ENCODE measurements around the gene NMU.
"Not testable (repeated sequence)": the region's sequence is repeated elsewhere in the genome, so short reads cannot be mapped to it uniquely, and the experiment has no call there.

Gene NMU

GRCh38 chr4:55618546-55619143, 17.5 kb downstream of the NMU start:
- DNase-seq: no peak

DNA sequence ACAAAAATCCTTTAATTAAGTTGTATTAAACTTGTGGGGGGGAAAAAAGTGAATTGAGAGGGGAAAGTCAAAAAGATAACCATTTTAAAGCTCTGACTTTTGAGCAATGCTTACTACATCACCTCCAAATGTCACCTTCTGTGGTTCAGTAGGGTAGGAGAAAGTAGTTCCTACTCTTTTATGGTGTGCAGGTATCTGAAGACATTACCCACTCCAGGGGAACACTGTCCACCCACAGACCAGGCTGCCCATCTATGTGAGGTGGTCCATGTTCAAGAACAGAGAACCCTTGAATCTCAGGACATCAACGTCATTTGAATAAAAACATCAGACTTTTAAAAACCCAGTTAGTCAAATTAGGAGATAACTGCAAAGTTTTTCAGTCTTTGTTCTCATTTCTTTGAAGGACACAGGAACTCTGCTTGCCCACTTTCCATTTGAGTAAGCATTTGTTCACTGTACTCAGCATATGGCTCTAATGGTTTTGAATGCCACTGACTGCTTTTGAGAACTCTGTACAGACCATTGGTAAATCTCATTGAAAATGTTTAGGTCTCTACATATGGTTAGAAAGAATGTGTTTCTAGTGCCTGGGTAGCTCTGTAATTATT, 18.4 kb downstream of the NMU start:
- no peak for DNase-seq

- DNase-seq: no peak
These were observed 21.1 kb downstream of the NMU start for GRCh38 chr4:55615008-55615407.

DNA sequence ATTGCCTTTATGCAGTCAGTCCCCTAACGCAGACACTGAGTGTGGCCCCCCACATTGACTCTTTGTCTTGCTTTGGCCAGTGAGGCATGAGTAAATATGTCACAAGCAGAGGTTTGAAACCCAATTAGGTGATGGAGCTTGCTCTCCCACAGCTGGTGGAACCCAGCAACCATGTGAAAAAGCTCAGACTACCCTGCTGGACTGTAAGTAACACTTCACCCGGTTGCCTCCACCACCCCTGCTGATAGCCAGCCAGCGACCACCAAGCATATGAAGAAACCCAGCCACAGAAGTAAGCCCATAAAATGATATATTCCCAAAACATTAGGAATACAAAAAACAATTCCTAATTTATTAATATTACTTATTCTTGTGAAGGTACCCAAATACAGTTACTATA, 22.5 kb downstream of the NMU start:
- no peak for DNase-seq

GRCh38 chr4:55612341-55612740, 23.8 kb downstream of the NMU start:
- DNase-seq: no peak

GRCh38 chr4:55611358-55612059, 24.6 kb downstream of the NMU start:
- no peak for DNase-seq

- DNase-seq: no peak
These were observed 25.7 kb downstream of the NMU start for GRCh38 chr4:55610381-55610780.

DNA sequence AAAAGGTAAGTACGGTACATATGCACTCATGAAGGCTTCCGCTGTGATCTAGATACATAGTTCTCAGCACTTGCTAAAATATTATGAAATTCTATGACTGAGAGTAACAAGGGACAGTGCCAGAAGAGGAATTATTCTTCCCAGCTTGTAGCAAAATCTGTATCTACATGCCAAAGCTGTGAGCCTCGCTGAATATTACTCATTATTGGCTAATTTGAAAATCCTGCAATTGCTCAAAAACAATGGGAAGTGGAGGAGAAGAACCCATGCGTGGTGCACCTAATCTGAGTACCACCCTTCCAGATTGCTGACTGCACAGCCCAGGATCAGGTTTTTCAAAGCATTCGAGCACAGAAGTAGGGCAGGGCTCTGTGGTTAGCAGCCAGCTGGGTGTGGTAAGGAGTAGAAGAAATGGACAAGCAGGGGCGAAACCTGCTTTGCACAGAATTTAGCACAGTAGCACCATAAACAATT, 26.7 kb downstream of the NMU start:
- no peak for DNase-seq

- DNase-seq: no peak
These were observed 27.5 kb downstream of the NMU start for GRCh38 chr4:55608591-55608990.

DNA sequence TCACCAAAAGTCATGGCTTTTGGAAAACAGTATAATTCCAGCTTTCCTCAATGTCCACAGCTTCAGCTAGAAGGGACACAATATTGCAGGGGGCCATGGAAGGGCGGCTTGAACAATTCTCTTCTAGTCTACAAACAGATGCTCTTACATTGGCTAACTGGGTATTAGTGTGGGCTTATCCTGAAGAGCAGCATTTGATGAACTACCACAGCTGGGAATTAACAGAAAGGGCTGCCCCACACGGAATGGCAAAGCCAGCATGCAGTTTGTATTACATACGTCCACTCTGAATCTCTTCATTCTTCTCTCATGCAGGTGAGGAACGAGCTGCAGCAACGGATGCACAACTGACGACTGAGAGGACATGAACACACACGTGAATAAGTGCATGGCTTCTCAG, 31.1 kb downstream of the NMU start:
- no peak for DNase-seq

DNA sequence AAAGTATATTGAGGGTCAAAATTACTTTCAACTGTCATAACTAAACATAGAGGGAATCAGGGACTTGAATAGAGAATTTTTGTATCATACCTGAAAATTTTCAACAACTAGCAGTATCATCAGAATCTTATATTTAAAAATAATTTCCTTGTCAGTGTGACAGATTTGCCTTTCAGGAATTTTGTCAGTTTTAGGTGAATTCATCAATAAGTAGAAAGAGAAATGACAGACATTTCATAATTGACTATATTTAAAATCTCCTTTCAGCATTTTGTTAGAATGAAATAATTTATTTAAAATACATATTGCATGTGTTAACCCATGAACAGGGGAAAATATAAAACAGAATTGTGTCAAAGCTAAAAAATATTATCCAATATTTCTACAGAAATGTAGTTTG, 35.5 kb downstream of the NMU start:
- no peak for DNase-seq

DNA sequence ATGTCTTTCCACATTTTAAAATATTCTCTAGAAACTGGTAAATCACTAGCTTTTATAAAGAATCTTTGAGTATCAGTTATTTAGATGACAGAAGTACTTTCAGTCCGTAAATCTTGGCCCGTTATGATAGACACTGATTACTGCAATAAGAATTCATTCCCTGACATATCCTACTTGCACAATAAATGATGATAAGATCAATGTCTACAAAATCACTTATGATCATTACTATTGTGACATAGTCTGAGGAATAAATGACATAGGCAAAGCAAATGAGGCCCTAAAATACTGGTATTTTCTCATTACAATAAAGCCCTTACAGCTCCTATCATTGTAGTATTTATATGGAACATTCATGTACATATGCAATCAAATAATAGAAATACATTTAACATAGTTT, 37.5 kb downstream of the NMU start:
- DNase-seq: no peak

DNA sequence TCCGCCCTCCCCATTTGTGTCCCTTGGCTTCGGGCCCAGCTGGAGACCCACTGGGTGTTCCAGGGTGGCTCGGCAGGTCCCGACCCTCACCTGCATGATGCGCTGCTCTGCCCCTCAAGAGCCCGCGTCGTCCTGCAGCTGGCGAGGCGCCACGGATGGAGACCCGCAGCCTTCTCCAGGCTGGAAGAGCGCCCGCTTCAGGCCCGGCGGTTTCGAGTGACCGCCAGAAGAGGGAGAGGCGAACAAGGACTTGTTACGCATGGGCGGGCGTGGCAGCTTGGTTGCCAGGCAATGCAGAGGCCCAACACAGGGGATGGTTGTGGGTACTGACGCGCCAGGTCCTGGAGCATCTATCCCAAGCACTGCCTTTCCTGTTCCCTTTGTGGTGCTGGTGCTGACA, 44.1 kb downstream of the NMU start, which contains the start of gene PDCL2:
PDCL2 (minus strand) TSS at position 232 of the 400 bp plus-strand sequence; CDS start at position 96, 136 bp downstream.
- DNase-seq: no peak

- DNase-seq: no peak
These were observed 47.9 kb downstream of the NMU start for GRCh38 chr4:55588160-55588559.

GRCh38 chr4:55582773-55583172, 53.3 kb downstream of the NMU start:
- DNase-seq: not testable (repeated sequence)

DNA sequence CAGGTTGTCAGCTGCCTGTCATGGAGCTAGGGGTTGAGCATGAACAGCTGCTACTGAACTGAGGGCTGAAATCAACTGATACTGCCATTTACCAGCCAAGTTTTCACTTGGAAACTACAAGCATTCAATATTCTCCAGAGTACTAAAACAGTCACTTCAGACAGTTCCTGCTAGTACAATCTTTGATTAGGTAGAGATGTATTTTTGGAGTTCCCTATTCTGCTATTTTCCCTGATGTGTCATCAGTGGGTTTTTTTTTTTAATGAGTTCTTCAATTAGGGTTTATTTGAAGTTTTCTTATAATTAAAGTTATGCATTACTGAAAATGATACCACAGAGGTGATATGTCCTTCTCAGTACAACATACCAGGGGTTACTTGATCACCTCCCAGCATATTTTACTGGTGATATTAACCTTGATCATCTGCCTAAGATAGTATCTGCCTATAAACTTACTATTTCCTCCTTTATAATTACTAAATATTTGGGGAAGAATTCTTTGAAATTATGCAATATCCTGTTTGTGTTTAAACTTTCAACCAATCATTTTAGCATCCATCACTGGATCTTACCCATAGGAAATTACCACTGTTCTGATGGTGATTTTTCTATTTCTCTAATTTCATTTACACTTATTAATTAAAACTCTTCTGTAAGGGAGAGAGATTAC, 57.6 kb downstream of the NMU start:
- no peak for DNase-seq

GRCh38 chr4:55575513-55575912, 60.6 kb downstream of the NMU start:
- DNase-seq: no peak

- no peak for DNase-seq
These were observed 61.8 kb downstream of the NMU start for GRCh38 chr4:55574252-55574651.

DNA sequence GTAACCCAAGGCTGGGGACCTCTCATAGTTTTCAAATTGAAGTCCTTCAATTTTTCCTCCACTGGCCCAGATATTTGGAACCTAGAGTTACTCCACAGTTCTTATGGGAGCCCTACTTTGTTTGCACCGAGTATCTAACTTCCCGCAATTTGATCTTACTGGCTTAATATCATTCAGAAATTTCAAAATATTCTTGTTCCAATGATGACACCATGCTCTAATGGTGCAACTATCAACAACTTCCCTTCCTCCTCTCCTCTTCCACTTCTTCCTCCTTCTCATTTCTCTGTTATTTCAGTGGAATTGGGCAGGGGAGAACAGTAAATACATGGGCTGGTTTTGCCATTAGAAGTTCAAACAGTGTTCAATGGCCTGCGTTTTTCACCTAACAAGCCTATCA, 64.3 kb downstream of the NMU start:
- DNase-seq: no peak

- DNase-seq: no peak
These were observed 67.1 kb downstream of the NMU start for GRCh38 chr4:55568905-55569504.

DNA sequence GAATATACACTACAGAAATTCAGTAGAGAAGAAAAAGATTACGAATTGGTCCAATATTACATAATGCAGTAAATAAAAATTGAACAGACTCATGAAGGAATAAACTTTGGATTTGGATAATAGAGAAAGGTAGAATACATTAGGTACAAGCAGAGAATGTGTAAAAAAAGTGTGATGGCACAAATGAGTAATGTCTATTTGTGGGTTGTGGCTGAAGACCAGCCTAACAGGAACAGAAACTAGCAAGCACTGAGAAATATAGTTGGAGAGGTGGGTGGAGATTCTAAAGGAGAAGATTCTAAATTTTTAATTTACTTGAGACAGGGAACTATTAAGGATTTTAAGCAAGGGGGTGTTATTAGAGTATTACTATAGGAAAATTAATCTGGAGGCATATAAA, 74.2 kb downstream of the NMU start:
- no peak for DNase-seq

DNA sequence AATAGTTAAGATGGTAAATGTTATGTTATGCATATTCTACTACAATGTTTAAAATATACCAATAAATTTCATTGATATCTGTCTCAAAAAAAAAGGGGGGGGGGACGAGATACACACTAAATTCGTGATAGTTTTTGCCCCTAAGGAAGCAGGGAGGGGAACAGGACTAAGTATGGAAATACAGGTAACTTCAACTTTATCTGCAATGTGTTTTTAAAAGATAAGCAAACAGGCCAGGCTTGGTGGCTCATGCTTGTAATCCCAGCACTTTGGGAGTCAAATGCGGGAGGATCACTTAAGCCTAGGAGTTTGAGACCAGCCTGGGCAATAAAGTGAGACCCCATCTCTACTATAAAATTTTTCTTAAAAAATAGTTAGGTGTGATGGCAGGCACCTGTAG, 76.0 kb downstream of the NMU start:
- DNase-seq: no peak

DNA sequence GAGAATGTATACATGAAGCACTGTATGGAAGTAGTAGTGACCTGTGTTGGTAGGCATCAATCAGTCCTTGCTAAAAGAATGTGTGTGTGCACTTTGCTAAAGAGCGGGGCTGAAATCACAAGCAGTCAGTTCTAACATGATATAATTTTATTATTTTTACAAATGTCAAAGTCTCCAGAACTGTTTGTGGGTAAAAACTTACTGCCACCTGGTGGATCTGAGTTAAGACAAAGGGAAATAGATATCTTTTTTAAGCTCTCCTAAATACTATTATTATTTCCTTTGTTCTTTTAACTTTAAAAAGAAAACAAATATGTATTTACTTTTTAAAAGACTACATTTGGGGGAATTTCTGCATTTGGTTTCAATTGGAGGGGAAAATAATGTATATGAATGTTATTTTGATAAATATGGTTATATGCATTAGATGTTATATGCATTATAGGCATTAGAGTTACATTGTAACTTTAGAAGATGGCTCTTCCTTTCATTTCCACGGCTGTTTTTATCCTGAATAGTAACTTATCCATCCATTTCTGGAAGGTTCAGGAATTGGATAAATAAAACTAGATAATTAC, 81.6 kb downstream of the NMU start:
- DNase-seq: no peak

Measured in T-helper 9 cell (primary cell).